Activated CD4-positive, alpha-beta T cell treated with anti-CD3 and anti-CD28 coated beads, Interleukin-2, amount 50 U/mL, for 16 hours (primary cell): ENCODE data around the gene ARHGEF5.
"Not testable (repeated sequence)": the region's sequence is repeated elsewhere in the genome, so short reads cannot be mapped to it uniquely, and the experiment has no call there.

Experiments
- DNase-seq: peaks from one replicate; pipeline ENCODE4 v3.0.0-alpha.2; 2020

The ARHGEF5 gene

GRCh38 chr7:144355176-144355822 lies at the start of gene ARHGEF5:
ARHGEF5 (plus strand) TSS chr7:144355402; CDS start chr7:144362670, 7,268 bp downstream.
- DNase-seq = not testable (repeated sequence)

GRCh38 chr7:144309702-144310101 lies 45.5 kb upstream of the ARHGEF5 start:
- DNase-seq = not testable (repeated sequence)

GRCh38 chr7:144311218-144311617 lies 44.0 kb upstream of the ARHGEF5 start:
- DNase-seq = not testable (repeated sequence)

GRCh38 chr7:144311872-144312469 lies 43.2 kb upstream of the ARHGEF5 start, which contains the start of gene OR2A1:
OR2A1 (plus strand) TSS chr7:144312419; CDS start chr7:144318125, 5,706 bp downstream.
- not testable (repeated sequence) for DNase-seq

- DNase-seq = not testable (repeated sequence)
These were observed 37.7 kb upstream of the ARHGEF5 start for GRCh38 chr7:144317537-144317936.

GRCh38 chr7:144319547-144319946 lies 35.7 kb upstream of the ARHGEF5 start:
- not testable (repeated sequence) for DNase-seq

GRCh38 chr7:144321677-144322206 lies 33.5 kb upstream of the ARHGEF5 start:
- not testable (repeated sequence) for DNase-seq

- not testable (repeated sequence) for DNase-seq
These were observed 31.8 kb upstream of the ARHGEF5 start for GRCh38 chr7:144323359-144323758.

GRCh38 chr7:144325868-144326267 lies 29.3 kb upstream of the ARHGEF5 start:
- not testable (repeated sequence) for DNase-seq

- not testable (repeated sequence) for DNase-seq
These were observed 25.2 kb upstream of the ARHGEF5 start for GRCh38 chr7:144330044-144330443.

GRCh38 chr7:144331221-144331995 lies 23.8 kb upstream of the ARHGEF5 start:
- DNase-seq = not testable (repeated sequence)

- DNase-seq = not testable (repeated sequence)
These were observed 23.3 kb upstream of the ARHGEF5 start for GRCh38 chr7:144331996-144332288.

- DNase-seq = not testable (repeated sequence)
These were observed 6.6 kb upstream of the ARHGEF5 start for GRCh38 chr7:144348625-144349024.

GRCh38 chr7:144351667-144352066 lies 3.5 kb upstream of the ARHGEF5 start:
- not testable (repeated sequence) for DNase-seq

GRCh38 chr7:144356185-144356584 lies 983 bp downstream of the ARHGEF5 start:
- DNase-seq = not testable (repeated sequence)

GRCh38 chr7:144356860-144357259 lies 1.7 kb downstream of the ARHGEF5 start:
- DNase-seq = not testable (repeated sequence)

GRCh38 chr7:144362061-144362460 lies 6.9 kb downstream of the ARHGEF5 start:
- not testable (repeated sequence) for DNase-seq

GRCh38 chr7:144365523-144365922 lies 10.3 kb downstream of the ARHGEF5 start:
- DNase-seq = not testable (repeated sequence)

- DNase-seq = not testable (repeated sequence)
These were observed 12.0 kb downstream of the ARHGEF5 start for GRCh38 chr7:144367250-144367649.

- DNase-seq = not testable (repeated sequence)
These were observed 14.0 kb downstream of the ARHGEF5 start for GRCh38 chr7:144369221-144369620.

- DNase-seq = no peak
These were observed 23.4 kb downstream of the ARHGEF5 start for GRCh38 chr7:144378651-144379050.

GRCh38 chr7:144379776-144380384 lies 24.7 kb downstream of the ARHGEF5 start:
- no peak for DNase-seq

- no peak for DNase-seq
These were observed 28.9 kb downstream of the ARHGEF5 start for GRCh38 chr7:144384071-144384470.
